Lower lobe of right lung (tissue), 2 donors: Measurements from ENCODE around the gene GOLT1A. TPM values are rescaled to one million over a fixed set of nuclear protein-coding genes. Genes with fewer than 3 reads are reported as not detected.
A peak's percentile ranks its signal among the peaks of the same experiment; 100 is the strongest.

Source experiments
- ATAC-seq, 2 donors: fragments of 200-7000 bp; cut with Tn5 transposase; one replicate each; pipeline ENCODE4 v1.9.1; 2020 to 2022; ENCODE audit warnings: mild to moderate bottlenecking in 2 of 2, moderate library complexity in 2 of 2
- DNase-seq: peaks from one replicate; pipeline ENCODE4 v3.0.0-alpha.2; 2020
- H3K27ac ChIP-seq: fragments of 200-600 bp; one replicate; pipeline ENCODE4 v1.8.0; 2022
- H3K27me3 ChIP-seq: fragments of 200-600 bp; one replicate; pipeline ENCODE4 v1.8.0; 2022; ENCODE audit warnings: low read depth
- H3K36me3 ChIP-seq: fragments of 200-600 bp; one replicate; pipeline ENCODE4 v1.8.0; 2022; ENCODE audit warnings: mild to moderate bottlenecking
- H3K4me1 ChIP-seq: fragments of 200-600 bp; one replicate; pipeline ENCODE4 v1.8.0; 2022
- H3K4me3 ChIP-seq: fragments of 200-600 bp; one replicate; pipeline ENCODE4 v1.8.0; 2022; ENCODE audit warnings: mild to moderate bottlenecking
- H3K9me3 ChIP-seq: fragments of 200-600 bp; one replicate; pipeline ENCODE4 v1.8.0; 2022
- intact Hi-C: fragments of 100-400 bp; cut with DNase I; formaldehyde crosslinking; loops from one replicate; pipeline ENCODE4 v1.11.0; 2022
- total RNA-seq: library from RNA; stranded (reverse); fragmentation: NEBNext Ultra II Directional; extraction: Animal tissue kit (Norgen Biotek cat#: 25700); gene quantifications from one replicate; pipeline ENCODE4 v1.2.1, GENCODE V29; 2021
- TF ChIP-seq, protein P1 (sequence below): fragments of 200-600 bp; IDR thresholded peaks from one replicate; pipeline ENCODE4 v1.8.0; 2022; ENCODE audit warnings: antibody characterized with exemption, mild to moderate bottlenecking
- donor health status: DM: no; HTN: yes; CAD: no; lungs with severe emphysema.

Gene GOLT1A
- total RNA-seq, 1 donor from 2014 or later = 11.9 TPM

DNA sequence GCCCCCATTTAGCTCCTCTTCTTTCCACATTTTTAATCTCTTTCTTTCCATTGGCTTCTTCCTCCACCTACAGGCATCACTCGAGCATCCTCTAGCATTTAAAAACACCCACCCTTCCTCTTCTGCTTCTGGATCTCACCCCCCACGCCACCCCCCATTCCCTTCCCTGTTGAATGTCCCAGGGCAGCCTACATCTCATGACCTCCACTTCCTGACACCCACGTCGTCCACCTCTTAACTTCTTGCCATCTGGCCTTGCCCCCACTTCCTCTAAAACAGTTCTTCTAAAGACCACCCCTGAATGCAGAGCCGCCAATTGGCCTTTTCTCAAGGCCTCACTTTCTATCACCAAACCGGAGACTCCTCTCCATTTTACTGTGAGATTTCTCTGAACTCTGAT lies 55.8 kb downstream of the GOLT1A start:
- Histone ChIP-seq H3K36me3 (no peaks in the 10 kb centered on the region), H3K4me1 (peaks cover 10% of the 10 kb centered on the region), H3K27me3 (peaks cover 4% of the 10 kb centered on the region), H3K9me3 (no peaks in the 10 kb centered on the region), H3K4me3 (no peak overlapping the region), H3K27ac (no peak overlapping the region)
- intact Hi-C loops = no loop called here
- ATAC-seq (no peak), DNase-seq (peak; percentile 45)
- TF ChIP-seq, protein P1, sequence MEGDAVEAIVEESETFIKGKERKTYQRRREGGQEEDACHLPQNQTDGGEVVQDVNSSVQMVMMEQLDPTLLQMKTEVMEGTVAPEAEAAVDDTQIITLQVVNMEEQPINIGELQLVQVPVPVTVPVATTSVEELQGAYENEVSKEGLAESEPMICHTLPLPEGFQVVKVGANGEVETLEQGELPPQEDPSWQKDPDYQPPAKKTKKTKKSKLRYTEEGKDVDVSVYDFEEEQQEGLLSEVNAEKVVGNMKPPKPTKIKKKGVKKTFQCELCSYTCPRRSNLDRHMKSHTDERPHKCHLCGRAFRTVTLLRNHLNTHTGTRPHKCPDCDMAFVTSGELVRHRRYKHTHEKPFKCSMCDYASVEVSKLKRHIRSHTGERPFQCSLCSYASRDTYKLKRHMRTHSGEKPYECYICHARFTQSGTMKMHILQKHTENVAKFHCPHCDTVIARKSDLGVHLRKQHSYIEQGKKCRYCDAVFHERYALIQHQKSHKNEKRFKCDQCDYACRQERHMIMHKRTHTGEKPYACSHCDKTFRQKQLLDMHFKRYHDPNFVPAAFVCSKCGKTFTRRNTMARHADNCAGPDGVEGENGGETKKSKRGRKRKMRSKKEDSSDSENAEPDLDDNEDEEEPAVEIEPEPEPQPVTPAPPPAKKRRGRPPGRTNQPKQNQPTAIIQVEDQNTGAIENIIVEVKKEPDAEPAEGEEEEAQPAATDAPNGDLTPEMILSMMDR = no peak

DNA sequence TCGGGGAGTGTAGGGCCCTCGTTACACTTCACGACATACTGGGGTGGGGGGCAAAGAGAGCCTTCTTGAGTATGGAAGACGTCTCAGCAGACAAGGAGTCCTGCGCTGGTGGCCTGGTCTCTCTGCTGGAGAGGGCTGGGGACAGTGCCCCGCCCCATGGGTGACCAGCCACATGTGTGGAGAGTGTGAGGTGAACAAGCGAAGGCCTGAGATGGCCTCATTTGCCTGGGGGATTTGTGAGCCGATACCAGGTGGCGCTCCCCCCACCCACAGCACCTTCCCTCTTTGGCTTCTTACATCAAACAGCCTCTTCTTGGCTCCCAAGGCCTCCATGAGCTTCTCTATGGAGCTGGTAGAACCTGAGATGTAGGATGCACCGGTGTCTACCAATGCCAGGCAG lies 57.9 kb downstream of the GOLT1A start:
- H3K27ac ChIP-seq = no peak overlapping the region
- TF ChIP-seq, protein P1 = no peak
- H3K9me3 ChIP-seq = no peaks in the 10 kb centered on the region
- no peaks in the 10 kb centered on the region for H3K36me3 ChIP-seq
- H3K4me1 ChIP-seq = peaks cover 15% of the 10 kb centered on the region
- H3K27me3 ChIP-seq = peaks cover 7% of the 10 kb centered on the region
- intact Hi-C loops = no loop called here
- no peak overlapping the region for H3K4me3 ChIP-seq
- DNase-seq = peak; percentile 35
- no peak for ATAC-seq

DNA sequence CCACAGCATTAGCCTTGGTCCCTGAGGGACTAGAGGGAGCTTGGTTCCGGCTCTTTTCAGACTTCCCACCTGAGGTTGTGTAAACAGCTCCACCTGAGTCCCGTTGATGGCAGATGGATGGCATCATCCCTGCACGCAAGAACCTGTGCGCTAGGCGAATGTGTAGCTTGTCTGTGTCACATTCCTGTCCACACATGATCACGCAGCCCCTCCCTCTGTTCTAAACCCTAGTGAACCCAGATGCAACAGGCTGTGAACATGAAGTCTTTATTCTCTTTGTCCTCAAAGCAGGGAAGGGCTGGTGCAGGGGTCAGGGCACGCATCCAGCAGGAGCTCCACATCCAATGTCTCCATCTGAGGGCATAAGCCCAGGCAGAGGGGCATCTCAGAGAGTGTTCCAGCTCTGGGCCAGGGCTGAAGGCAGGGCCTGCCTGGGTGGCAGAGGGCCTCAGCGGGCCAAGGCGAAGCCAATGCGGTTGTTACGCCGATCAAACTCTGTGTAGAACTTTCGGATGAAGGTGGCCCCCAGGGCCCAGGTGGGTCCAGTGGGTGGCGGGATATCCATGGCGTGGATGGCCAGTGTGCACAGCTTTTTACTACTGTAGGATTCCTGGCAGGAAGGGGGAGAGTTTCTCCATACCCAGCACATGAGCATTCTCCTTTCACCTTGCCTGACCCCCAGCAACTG lies 59.1 kb downstream of the GOLT1A start:
- no peaks in the 10 kb centered on the region for H3K36me3 ChIP-seq
- DNase-seq (peak; percentile 34), ATAC-seq (no peak)
- H3K4me1 ChIP-seq = peaks cover 15% of the 10 kb centered on the region
- peaks cover 7% of the 10 kb centered on the region for H3K27me3 ChIP-seq
- H3K27ac ChIP-seq = no peak overlapping the region
- H3K4me3 ChIP-seq = no peak overlapping the region
- H3K9me3 ChIP-seq = no peaks in the 10 kb centered on the region
- intact Hi-C loops = no loop called here
- TF ChIP-seq, protein P1 = no peak

DNA sequence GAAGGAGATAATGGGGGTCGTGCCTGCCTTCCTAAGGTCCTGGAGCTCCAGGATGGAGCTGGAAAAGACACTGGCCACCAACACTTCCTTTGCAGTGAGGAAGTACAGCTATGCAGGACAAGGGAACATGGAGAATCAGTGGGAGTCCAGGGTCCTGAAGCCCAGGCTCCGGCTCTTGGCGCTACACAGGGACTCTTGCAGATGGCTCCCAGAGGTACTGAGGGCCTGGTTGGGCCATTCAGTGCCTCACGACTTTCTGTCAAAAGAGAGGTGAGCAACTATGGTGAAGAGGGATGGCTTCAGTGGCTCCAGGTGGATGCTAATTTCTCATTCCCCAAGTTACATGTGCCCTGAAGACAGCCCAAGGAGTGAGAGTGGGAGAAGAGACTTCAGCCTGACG lies 60.1 kb downstream of the GOLT1A start:
- no peak overlapping the region for H3K4me3 ChIP-seq
- no peaks in the 10 kb centered on the region for H3K36me3 ChIP-seq
- intact Hi-C loops = no loop called here
- peaks cover 7% of the 10 kb centered on the region for H3K27me3 ChIP-seq
- DNase-seq = peak; percentile 23
- no peak overlapping the region for H3K27ac ChIP-seq
- TF ChIP-seq, protein P1 = no peak
- peaks cover 15% of the 10 kb centered on the region for H3K4me1 ChIP-seq
- H3K9me3 ChIP-seq = no peaks in the 10 kb centered on the region
- no peak for ATAC-seq

DNA sequence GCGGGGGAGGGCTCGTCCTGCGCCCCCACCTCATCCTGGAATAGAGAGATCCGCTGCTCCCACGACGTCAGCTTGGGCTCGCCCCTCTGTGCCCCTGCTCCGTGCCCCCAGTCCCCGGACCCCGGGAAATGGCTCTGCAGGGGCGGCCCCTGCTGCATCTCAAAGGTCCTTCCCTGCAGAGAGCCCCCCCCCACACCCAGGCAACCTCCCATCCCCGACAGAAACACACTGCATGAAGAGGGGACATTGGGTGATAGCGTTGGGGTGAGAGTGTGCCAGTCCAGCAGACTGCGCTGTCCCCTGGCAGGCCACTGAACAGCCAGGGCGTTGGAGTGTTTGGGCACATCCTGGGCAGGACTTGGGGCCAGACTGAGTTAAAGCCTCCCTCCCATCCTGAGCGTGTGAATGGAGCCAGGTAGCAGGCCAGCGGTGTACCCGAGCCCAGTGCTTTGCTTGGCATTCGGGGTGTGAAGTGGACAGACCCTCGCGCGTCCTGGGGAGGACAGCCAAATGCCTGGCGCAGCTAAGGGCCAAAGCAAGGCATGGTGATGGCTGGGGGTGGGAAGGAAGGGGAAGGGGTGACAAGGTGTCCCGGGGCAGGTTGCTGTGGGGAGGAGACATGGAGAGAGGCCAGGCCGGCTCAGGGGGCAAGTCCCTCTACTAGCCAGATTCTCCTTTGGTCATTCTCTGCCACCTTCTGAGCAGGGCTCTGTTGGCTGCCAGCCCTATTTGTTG lies 61.3 kb downstream of the GOLT1A start:
- no peaks in the 10 kb centered on the region for H3K9me3 ChIP-seq
- ATAC-seq = peak; percentile 3 to 20
- H3K4me3 ChIP-seq = peak overlapping the region; percentile 76
- peaks cover 15% of the 10 kb centered on the region for H3K4me1 ChIP-seq
- H3K27me3 ChIP-seq = peaks cover 7% of the 10 kb centered on the region
- no peak overlapping the region for H3K27ac ChIP-seq
- DNase-seq = peak; percentile 47
- H3K36me3 ChIP-seq = no peaks in the 10 kb centered on the region
- TF ChIP-seq, protein P1 = no peak
- intact Hi-C loops = no loop called here
